NCI-H2227 (cell line): ENCODE data around the gene C10orf95.

Source experiments
- DNase-seq: peaks from one replicate; lab custom pipeline; 2025; ENCODE audit not compliant: unreplicated experiment; lab: John Stamatoyannopoulos, UW

Gene C10orf95

GRCh38 chr10:102416695-102417094 lies 34.6 kb downstream of the C10orf95 start:
- no peak for DNase-seq

GRCh38 chr10:102416283-102416682 lies 35.1 kb downstream of the C10orf95 start:
- no peak for DNase-seq

GRCh38 chr10:102414749-102415148 lies 36.6 kb downstream of the C10orf95 start:
- no peak for DNase-seq

- DNase-seq = no peak
Measured at GRCh38 chr10:102413806-102414561, 37.4 kb downstream of the C10orf95 start.

- DNase-seq = peak; percentile 88
Measured at GRCh38 chr10:102413053-102413705, 38.2 kb downstream of the C10orf95 start.

- no peak for DNase-seq
Measured at GRCh38 chr10:102412293-102412692, 39.0 kb downstream of the C10orf95 start.

GRCh38 chr10:102411341-102412255 lies 39.7 kb downstream of the C10orf95 start:
- DNase-seq = peak; percentile 25

- peak; percentile 48 for DNase-seq
Measured at GRCh38 chr10:102410429-102411073, 40.8 kb downstream of the C10orf95 start.

GRCh38 chr10:102409604-102410428 lies 41.5 kb downstream of the C10orf95 start:
- peak; percentile 28 for DNase-seq

- peak; percentile 75 for DNase-seq
Measured at GRCh38 chr10:102408728-102409603, 42.4 kb downstream of the C10orf95 start.

- no peak for DNase-seq
Measured at GRCh38 chr10:102408131-102408727, 43.1 kb downstream of the C10orf95 start.

GRCh38 chr10:102407425-102408130 lies 43.8 kb downstream of the C10orf95 start:
- no peak for DNase-seq

GRCh38 chr10:102406815-102407214 lies 44.5 kb downstream of the C10orf95 start:
- DNase-seq = no peak

- DNase-seq = no peak
Measured at GRCh38 chr10:102405632-102406031, 45.7 kb downstream of the C10orf95 start.

- DNase-seq = no peak
Measured at GRCh38 chr10:102405108-102405571, 46.2 kb downstream of the C10orf95 start.

GRCh38 chr10:102404361-102405107 lies 46.8 kb downstream of the C10orf95 start:
- no peak for DNase-seq

- DNase-seq = no peak
Measured at GRCh38 chr10:102403115-102403514, 48.2 kb downstream of the C10orf95 start.
